SK-N-SH treated with all-trans-retinoic acid at 6 μM for 48 hours (cell line): ENCODE measurements around the gene DGAT2.

Experiments
- ATAC-seq: fragments of 200-7000 bp; cut with Tn5 transposase; 3 replicates; pipeline ENCODE4 v1.9.1; 2020; ENCODE audit warnings: mild to moderate bottlenecking, moderate library complexity
- ARNTL ChIP-seq: fragments of 450-650 bp; formaldehyde crosslinking; IDR thresholded peaks from 2 replicates; pipeline ENCODE4 v1.5.0; 2020; ENCODE audit warnings: low read depth, mild to moderate bottlenecking, moderate library complexity, borderline replicate concordance
- BACH2 ChIP-seq: fragments of 250-450 bp; sonication (Bioruptor Pico); IDR thresholded peaks from 2 replicates; pipeline ENCODE4 v1.9.0; 2021; ENCODE audit warnings: mild to moderate bottlenecking, borderline replicate concordance
- CSDC2 ChIP-seq: fragments of 250-450 bp; sonication (Bioruptor Pico); IDR thresholded peaks from 2 replicates; pipeline ENCODE4 v1.5.0; 2020; ENCODE audit warnings: mild to moderate bottlenecking, moderate library complexity
- GLIS3 ChIP-seq: fragments of 250-450 bp; sonication (Bioruptor Pico); IDR thresholded peaks from 2 replicates; pipeline ENCODE4 v1.5.0; 2020; ENCODE audit warnings: mild to moderate bottlenecking, moderate library complexity
- ISL1 ChIP-seq: fragments of 250-450 bp; sonication (Bioruptor Pico); IDR thresholded peaks from 2 replicates; pipeline ENCODE4 v2.1.2; 2022; ENCODE audit warnings: mild to moderate bottlenecking, moderate library complexity
- OSR1 ChIP-seq: fragments of 250-450 bp; sonication (Bioruptor Pico); IDR thresholded peaks from 2 replicates; pipeline ENCODE4 v1.8.0; 2022; ENCODE audit warnings: moderate library complexity, mild to moderate bottlenecking, inconsistent platforms
- PATZ1 ChIP-seq: fragments of 250-450 bp; sonication (Bioruptor Pico); IDR thresholded peaks from 2 replicates; pipeline ENCODE4 v1.8.0; 2020; ENCODE audit warnings: mild to moderate bottlenecking, moderate library complexity, borderline replicate concordance
- PPARA ChIP-seq: fragments of 250-450 bp; sonication (Bioruptor Pico); IDR thresholded peaks from 2 replicates; pipeline ENCODE4 v1.5.0; 2020; ENCODE audit warnings: mild to moderate bottlenecking, borderline replicate concordance
- RARB ChIP-seq: fragments of 250-450 bp; sonication (Bioruptor Pico); IDR thresholded peaks from 2 replicates; pipeline ENCODE4 v1.8.0; 2021; ENCODE audit warnings: mild to moderate bottlenecking, moderate library complexity
- TCF4 ChIP-seq: fragments of 250-450 bp; sonication (Bioruptor Pico); IDR thresholded peaks from 2 replicates; pipeline ENCODE4 v1.8.0; 2021; ENCODE audit warnings: mild to moderate bottlenecking, moderate library complexity, borderline replicate concordance
- TOX ChIP-seq: fragments of 250-450 bp; sonication (Bioruptor Pico); IDR thresholded peaks from 2 replicates; pipeline ENCODE4 v1.8.0; 2021; ENCODE audit warnings: mild to moderate bottlenecking, moderate library complexity, borderline replicate concordance
- ZC3H10 ChIP-seq: fragments of 250-450 bp; sonication (Bioruptor Pico); IDR thresholded peaks from 2 replicates; pipeline ENCODE4 v1.5.1; 2021; ENCODE audit warnings: mild to moderate bottlenecking, moderate library complexity
- ZFP3 ChIP-seq: fragments of 250-450 bp; sonication (Bioruptor Pico); IDR thresholded peaks from 2 replicates; pipeline ENCODE4 v1.5.0; 2020; ENCODE audit warnings: mild to moderate bottlenecking, moderate library complexity
- ZFP30 ChIP-seq: fragments of 450-650 bp; formaldehyde crosslinking; IDR thresholded peaks from 2 replicates; pipeline ENCODE4 v1.5.0; 2022; ENCODE audit warnings: mild to moderate bottlenecking, moderate library complexity
- ZNF565 ChIP-seq: fragments of 450-650 bp; formaldehyde crosslinking; conservative IDR thresholded peaks from 2 replicates; pipeline ENCODE4 v1.5.0; 2020; ENCODE audit warnings: low read depth, mild to moderate bottlenecking, moderate library complexity
- ZNF70 ChIP-seq: fragments of 450-650 bp; formaldehyde crosslinking; IDR thresholded peaks from 2 replicates; pipeline ENCODE4 v1.5.0; 2020; ENCODE audit warnings: mild to moderate bottlenecking, moderate library complexity
- ZNF8 ChIP-seq: fragments of 450-650 bp; formaldehyde crosslinking; IDR thresholded peaks from 2 replicates; pipeline ENCODE4 v1.5.0; 2020; ENCODE audit warnings: mild to moderate bottlenecking, moderate library complexity
- TF ChIP-seq, protein P1 (sequence below): fragments of 250-450 bp; sonication (Bioruptor Pico); IDR thresholded peaks from 2 replicates; pipeline ENCODE4 v1.5.1; 2020; ENCODE audit warnings: low read depth, mild to moderate bottlenecking, moderate library complexity
- TF ChIP-seq, protein P2 (sequence below): fragments of 250-450 bp; sonication (Bioruptor Pico); IDR thresholded peaks from 2 replicates; pipeline ENCODE4 v1.5.1; 2021; ENCODE audit warnings: mild to moderate bottlenecking, moderate library complexity
- TF ChIP-seq, protein P3 (sequence below): fragments of 250-450 bp; sonication (Bioruptor Pico); IDR thresholded peaks from 2 replicates; pipeline ENCODE4 v1.8.0; 2021; ENCODE audit warnings: low read depth, mild to moderate bottlenecking, moderate library complexity, borderline replicate concordance

Gene DGAT2

DNA sequence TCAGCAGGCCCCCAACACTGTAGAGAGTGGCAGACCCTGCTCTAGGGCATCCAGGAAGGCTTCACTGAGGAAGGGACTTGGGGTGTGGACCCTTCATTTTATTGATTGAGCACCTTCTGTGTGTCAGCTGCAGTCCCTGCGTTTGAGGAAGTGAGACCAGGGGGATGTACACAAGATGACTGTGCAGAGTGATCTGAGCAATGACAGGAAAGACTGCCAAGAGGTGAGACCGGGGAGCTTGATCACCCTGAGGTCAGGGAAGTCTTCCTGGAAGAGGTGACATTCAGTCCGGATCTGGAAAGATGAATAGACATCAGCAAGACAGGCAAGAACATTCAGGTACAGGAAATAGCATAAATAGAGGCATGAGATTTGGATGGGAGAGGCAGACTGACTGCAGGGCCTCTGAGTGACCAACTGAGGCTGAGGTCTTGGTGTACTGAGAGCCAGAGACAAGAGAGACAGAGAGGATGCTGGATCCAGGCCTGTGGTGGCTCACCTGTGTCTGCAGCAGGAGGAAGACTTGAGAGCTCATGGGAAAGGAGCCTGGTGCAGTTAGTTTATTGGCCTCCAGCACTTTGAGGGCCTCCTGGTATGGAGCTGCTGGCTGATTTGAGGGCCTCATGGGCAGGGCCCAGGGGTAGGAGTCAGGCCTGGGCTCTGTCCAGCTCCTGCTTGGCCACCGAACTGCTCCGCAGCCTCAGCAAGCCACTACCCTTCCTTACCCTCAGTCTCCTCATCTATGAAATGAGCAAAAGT is 5.2 kb downstream of the DGAT2 start:
- TF ChIP-seq TCF4 (CRISPR knock-in tag) (no peak), ZNF8 (no peak), ZFP30 (CRISPR knock-in tag) (no peak), TOX (CRISPR knock-in tag) (no peak), ZNF565 (CRISPR knock-in tag) (no peak), ZNF70 (no peak), CSDC2 (CRISPR knock-in tag) (no peak), RARB (no peak), ARNTL (CRISPR knock-in tag) (no peak), ZC3H10 (no peak), BACH2 (no peak)
- TF ChIP-seq, protein P1, sequence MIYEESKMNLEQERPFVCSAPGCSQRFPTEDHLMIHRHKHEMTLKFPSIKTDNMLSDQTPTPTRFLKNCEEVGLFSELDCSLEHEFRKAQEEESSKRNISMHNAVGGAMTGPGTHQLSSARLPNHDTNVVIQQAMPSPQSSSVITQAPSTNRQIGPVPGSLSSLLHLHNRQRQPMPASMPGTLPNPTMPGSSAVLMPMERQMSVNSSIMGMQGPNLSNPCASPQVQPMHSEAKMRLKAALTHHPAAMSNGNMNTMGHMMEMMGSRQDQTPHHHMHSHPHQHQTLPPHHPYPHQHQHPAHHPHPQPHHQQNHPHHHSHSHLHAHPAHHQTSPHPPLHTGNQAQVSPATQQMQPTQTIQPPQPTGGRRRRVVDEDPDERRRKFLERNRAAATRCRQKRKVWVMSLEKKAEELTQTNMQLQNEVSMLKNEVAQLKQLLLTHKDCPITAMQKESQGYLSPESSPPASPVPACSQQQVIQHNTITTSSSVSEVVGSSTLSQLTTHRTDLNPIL (CRISPR knock-in tag) = no peak
- ATAC-seq = no peak

GRCh38 chr11:75775056-75775455 is 6.5 kb downstream of the DGAT2 start:
- no peak for TF ChIP-seq PATZ1 (CRISPR knock-in tag)
- TF ChIP-seq, protein P1 (CRISPR knock-in tag) = no peak
- no peak for TF ChIP-seq TOX (CRISPR knock-in tag)
- no peak for TF ChIP-seq PPARA (CRISPR knock-in tag)
- no peak for TF ChIP-seq TCF4 (CRISPR knock-in tag)
- no peak for TF ChIP-seq ZNF70
- no peak for TF ChIP-seq GLIS3 (CRISPR knock-in tag)
- TF ChIP-seq ZFP3 (CRISPR knock-in tag) = no peak
- TF ChIP-seq, protein P2, sequence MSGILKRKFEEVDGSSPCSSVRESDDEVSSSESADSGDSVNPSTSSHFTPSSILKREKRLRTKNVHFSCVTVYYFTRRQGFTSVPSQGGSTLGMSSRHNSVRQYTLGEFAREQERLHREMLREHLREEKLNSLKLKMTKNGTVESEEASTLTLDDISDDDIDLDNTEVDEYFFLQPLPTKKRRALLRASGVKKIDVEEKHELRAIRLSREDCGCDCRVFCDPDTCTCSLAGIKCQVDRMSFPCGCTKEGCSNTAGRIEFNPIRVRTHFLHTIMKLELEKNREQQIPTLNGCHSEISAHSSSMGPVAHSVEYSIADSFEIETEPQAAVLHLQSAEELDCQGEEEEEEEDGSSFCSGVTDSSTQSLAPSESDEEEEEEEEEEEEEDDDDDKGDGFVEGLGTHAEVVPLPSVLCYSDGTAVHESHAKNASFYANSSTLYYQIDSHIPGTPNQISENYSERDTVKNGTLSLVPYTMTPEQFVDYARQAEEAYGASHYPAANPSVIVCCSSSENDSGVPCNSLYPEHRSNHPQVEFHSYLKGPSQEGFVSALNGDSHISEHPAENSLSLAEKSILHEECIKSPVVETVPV = no peak
- TF ChIP-seq ZNF565 (CRISPR knock-in tag) = no peak
- no peak for TF ChIP-seq ISL1 (CRISPR knock-in tag)
- no peak for TF ChIP-seq RARB
- TF ChIP-seq, protein P3, sequence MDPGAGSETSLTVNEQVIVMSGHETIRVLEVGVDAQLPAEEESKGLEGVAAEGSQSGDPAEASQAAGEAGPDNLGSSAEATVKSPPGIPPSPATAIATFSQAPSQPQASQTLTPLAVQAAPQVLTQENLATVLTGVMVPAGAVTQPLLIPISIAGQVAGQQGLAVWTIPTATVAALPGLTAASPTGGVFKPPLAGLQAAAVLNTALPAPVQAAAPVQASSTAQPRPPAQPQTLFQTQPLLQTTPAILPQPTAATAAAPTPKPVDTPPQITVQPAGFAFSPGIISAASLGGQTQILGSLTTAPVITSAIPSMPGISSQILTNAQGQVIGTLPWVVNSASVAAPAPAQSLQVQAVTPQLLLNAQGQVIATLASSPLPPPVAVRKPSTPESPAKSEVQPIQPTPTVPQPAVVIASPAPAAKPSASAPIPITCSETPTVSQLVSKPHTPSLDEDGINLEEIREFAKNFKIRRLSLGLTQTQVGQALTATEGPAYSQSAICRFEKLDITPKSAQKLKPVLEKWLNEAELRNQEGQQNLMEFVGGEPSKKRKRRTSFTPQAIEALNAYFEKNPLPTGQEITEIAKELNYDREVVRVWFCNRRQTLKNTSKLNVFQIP (CRISPR knock-in tag) = no peak
- TF ChIP-seq OSR1 (CRISPR knock-in tag) = no peak
- no peak for TF ChIP-seq ZC3H10
- no peak for ATAC-seq

DNA sequence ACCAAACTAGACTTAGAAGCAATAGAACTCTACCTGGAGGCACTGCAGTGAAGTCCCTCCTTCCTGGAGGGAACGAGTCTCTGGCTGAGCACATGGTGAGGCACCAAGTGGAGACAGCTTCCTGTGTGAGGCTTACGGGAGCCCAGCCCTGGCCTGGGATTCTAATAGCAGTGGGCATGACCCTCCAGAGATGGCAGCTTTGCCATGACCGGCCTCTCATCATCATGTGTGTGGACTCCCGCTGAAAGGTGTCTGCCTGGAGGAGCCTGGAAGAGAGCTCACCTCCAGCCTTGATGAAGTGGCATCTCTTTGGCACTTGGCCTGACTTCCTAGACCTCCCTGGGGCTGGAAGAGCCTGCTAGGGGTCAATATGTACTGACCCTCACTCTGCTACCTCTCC is 8.0 kb downstream of the DGAT2 start:
- no peak for ATAC-seq

More for the DNA sequence above, 8.0 kb downstream of the DGAT2 start:
- TF ChIP-seq ZNF70 (no peak), TCF4 (CRISPR knock-in tag) (no peak), BACH2 (no peak), ARNTL (CRISPR knock-in tag) (no peak), PPARA (CRISPR knock-in tag) (no peak), TOX (CRISPR knock-in tag) (no peak), ZNF565 (CRISPR knock-in tag) (no peak), ZFP30 (CRISPR knock-in tag) (no peak), OSR1 (CRISPR knock-in tag) (no peak), ISL1 (CRISPR knock-in tag) (no peak), ZFP3 (CRISPR knock-in tag) (no peak), ZNF8 (no peak)
